Naive thymus-derived CD4-positive, alpha-beta T cell (primary cell): ENCODE results near the gene NCKAP1. TPM values are rescaled to one million over a fixed set of nuclear protein-coding genes. Genes with fewer than 3 reads are reported as not detected.

Experiments used
- ATAC-seq: fragments of 150-1000 bp; cut with Tn5 transposase; 2 replicates; pipeline ENCODE4 v1.10.0; 2021; ENCODE audit warnings: mild to moderate bottlenecking, moderate library complexity
- CTCF ChIA-PET: fragments of 350-600 bp; sonication (Branson Sonifier 250); formaldehyde crosslinking; loops from one replicate; lab custom pipeline; 2021; ENCODE audit warnings: antibody characterized with exemption; lab: Charles Lee
- POLR2A ChIA-PET: fragments of 350-600 bp; sonication (Branson Sonifier 250); formaldehyde crosslinking; loops from one replicate; lab custom pipeline; 2021; ENCODE audit warnings: antibody characterized with exemption, inconsistent platforms; lab: Charles Lee
- DNase-seq, 9 donors: peaks; one replicate each; pipeline versions ENCODE4 v3.0.0 to v3.0.0-alpha.2; 2020 to 2022; ENCODE audit warnings: mixed read lengths in 1 of 9
- H3K27ac ChIP-seq: one replicate; pipeline ENCODE4 v1.7.0; 2013; ENCODE audit warnings: mild to moderate bottlenecking, low read depth, low read length, moderate library complexity
- H3K27me3 ChIP-seq, 2 donors: one replicate each; pipeline ENCODE4 v1.7.0; 2013; ENCODE audit warnings: low read length in 2 of 2, mild to moderate bottlenecking in 2 of 2, moderate library complexity in 2 of 2; ENCODE audit not compliant: control insufficient read depth in 2 of 2, insufficient read depth in 2 of 2
- H3K36me3 ChIP-seq, 3 experiments: 1 replicate in 2 of 3; 2 replicates in 1 of 3; pipeline ENCODE4 v1.7.0; 2013; ENCODE audit warnings: low read length in 3 of 3, mild to moderate bottlenecking in 3 of 3, moderate library complexity in 1 of 3; ENCODE audit not compliant: insufficient read depth in 3 of 3, control insufficient read depth in 2 of 3
- H3K4me1 ChIP-seq, 2 donors: one replicate each; pipeline ENCODE4 v1.7.0; 2013; ENCODE audit warnings: low read length in 2 of 2, mild to moderate bottlenecking in 2 of 2, moderate library complexity in 1 of 2; ENCODE audit not compliant: control insufficient read depth in 2 of 2, insufficient read depth in 2 of 2
- H3K4me3 ChIP-seq: 2 replicates; pipeline ENCODE4 v1.7.0; 2013; ENCODE audit warnings: mild to moderate bottlenecking, low read length
- H3K9me3 ChIP-seq, 3 experiments: 1 replicate in 2 of 3; 2 replicates in 1 of 3; pipeline ENCODE4 v1.7.0; 2013; ENCODE audit warnings: low read length in 3 of 3; ENCODE audit not compliant: control insufficient read depth in 2 of 3
- H3K27ac Mint-ChIP-seq, 9 donors: one replicate each; pipeline ENCODE4 v1.8.0; 2020 to 2022; ENCODE audit warnings: mixed read lengths in 9 of 9, mild to moderate bottlenecking in 8 of 9, moderate library complexity in 5 of 9, inconsistent platforms in 2 of 9
- H3K27me3 Mint-ChIP-seq, 5 donors: one replicate each; pipeline ENCODE4 v1.8.0; 2021 to 2022; ENCODE audit warnings: mixed read lengths in 5 of 5, mild to moderate bottlenecking in 1 of 5
- H3K36me3 Mint-ChIP-seq, 5 donors: one replicate each; pipeline ENCODE4 v1.8.0; 2020 to 2022; ENCODE audit warnings: mixed read lengths in 5 of 5, mild to moderate bottlenecking in 3 of 5, inconsistent platforms in 1 of 5
- H3K4me1 Mint-ChIP-seq, 7 donors: one replicate each; pipeline ENCODE4 v1.8.0; 2020 to 2022; ENCODE audit warnings: mixed read lengths in 7 of 7, mild to moderate bottlenecking in 3 of 7, inconsistent platforms in 1 of 7
- H3K4me3 Mint-ChIP-seq, 10 donors: one replicate each; pipeline ENCODE4 v1.8.0; 2020 to 2022; ENCODE audit warnings: mild to moderate bottlenecking in 10 of 10, mixed read lengths in 10 of 10, moderate library complexity in 6 of 10, inconsistent platforms in 2 of 10
- H3K9me3 Mint-ChIP-seq, 11 donors: one replicate each; pipeline ENCODE4 v1.8.0; 2020 to 2022; ENCODE audit warnings: mixed read lengths in 11 of 11, mild to moderate bottlenecking in 4 of 11, inconsistent platforms in 1 of 11, moderate library complexity in 1 of 11
- intact Hi-C, 2 donors: fragments of 100-400 bp; cut with micrococcal nuclease; formaldehyde crosslinking; loops; one replicate each; pipeline ENCODE4 v1.15.1; 2023
- polyA plus RNA-seq, 2 donors: library from polyadenylated mRNA; unstranded; fragments of 300-500 nt; fragmentation: Illumina TruSeq; gene quantifications; one replicate each; pipeline ENCODE4 v1.2.3, GENCODE V29; 2021
- total RNA-seq, 6 experiments: library from RNA in 5 of 6; stranded (reverse) in 5 of 6; gene quantifications; 1 replicate in 5 of 6; 2 replicates in 1 of 6; pipeline ENCODE4 v1.2.3 and lab custom pipeline; 2021 to 2026

Gene NCKAP1
- total and polyA plus RNA-seq, 7 experiments from 2014 or later = 0.31 to 4.1 (median 2.6) TPM

GRCh38 chr2:182914852-182915251 lies 123.4 kb downstream of the NCKAP1 start:
- H3K27ac Mint-ChIP-seq = no peak overlapping the region
- peaks cover 0 to 5% (median 0%) of the 10 kb centered on the region in 5 donors for H3K36me3 Mint-ChIP-seq
- ATAC-seq = no peak

GRCh38 chr2:182913064-182913463 lies 125.2 kb downstream of the NCKAP1 start:
- no peak for ATAC-seq
- no peak overlapping the region for H3K4me3 ChIP-seq
- CTCF ChIA-PET = no interaction called here
- no peak for DNase-seq
- POLR2A ChIA-PET = no interaction called here
- H3K27ac Mint-ChIP-seq = no peak overlapping the region
- peaks cover 0 to 5% (median 0%) of the 10 kb centered on the region in 5 donors for H3K36me3 Mint-ChIP-seq
- no peaks in the 10 kb centered on the region for H3K9me3 Mint-ChIP-seq
- no peaks in the 10 kb centered on the region for H3K4me1 Mint-ChIP-seq
- no peaks in the 10 kb centered on the region for H3K27me3 ChIP-seq
- H3K9me3 ChIP-seq = no peaks in the 10 kb centered on the region
- no peaks in the 10 kb centered on the region for H3K36me3 ChIP-seq
- no peaks in the 10 kb centered on the region for H3K27me3 Mint-ChIP-seq
- no peak overlapping the region for H3K27ac ChIP-seq
- H3K4me3 Mint-ChIP-seq = no peak overlapping the region
- no peaks in the 10 kb centered on the region for H3K4me1 ChIP-seq
- intact Hi-C loops = no loop called here

More at GRCh38 chr2:182914852-182915251, 123.4 kb downstream of the NCKAP1 start:
- Histone ChIP-seq H3K4me1 (no peaks in the 10 kb centered on the region), H3K36me3 (no peaks in the 10 kb centered on the region), H3K9me3 (no peaks in the 10 kb centered on the region), H3K4me3 (no peak overlapping the region), H3K27ac (no peak overlapping the region), H3K27me3 (no peaks in the 10 kb centered on the region)
- Mint-ChIP-seq H3K9me3 (no peaks in the 10 kb centered on the region), H3K4me3 (no peak overlapping the region), H3K27me3 (no peaks in the 10 kb centered on the region), H3K4me1 (no peaks in the 10 kb centered on the region)
- no peak for DNase-seq
- CTCF ChIA-PET = no interaction called here
- POLR2A ChIA-PET = no interaction called here
- intact Hi-C loops = no loop called here

GRCh38 chr2:182912518-182912915 lies 125.7 kb downstream of the NCKAP1 start:
- Mint-ChIP-seq H3K4me3 (no peak overlapping the region), H3K27ac (no peak overlapping the region), H3K4me1 (no peaks in the 10 kb centered on the region), H3K27me3 (no peaks in the 10 kb centered on the region), H3K36me3 (peaks cover 0 to 5% (median 0%) of the 10 kb centered on the region in 5 donors), H3K9me3 (no peaks in the 10 kb centered on the region)
- ATAC-seq (no peak), DNase-seq (no peak)
- no peak overlapping the region for H3K4me3 ChIP-seq
- H3K9me3 ChIP-seq = no peaks in the 10 kb centered on the region
- H3K27me3 ChIP-seq = no peaks in the 10 kb centered on the region
- no peak overlapping the region for H3K27ac ChIP-seq
- no peaks in the 10 kb centered on the region for H3K4me1 ChIP-seq
- intact Hi-C loops = no loop called here
- H3K36me3 ChIP-seq = no peaks in the 10 kb centered on the region
- CTCF ChIA-PET = no interaction called here
- POLR2A ChIA-PET = no interaction called here

- Histone ChIP-seq H3K27me3 (no peaks in the 10 kb centered on the region), H3K4me1 (no peaks in the 10 kb centered on the region), H3K27ac (no peak overlapping the region), H3K4me3 (no peak overlapping the region), H3K36me3 (no peaks in the 10 kb centered on the region), H3K9me3 (no peaks in the 10 kb centered on the region)
- no peaks in the 10 kb centered on the region for H3K4me1 Mint-ChIP-seq
- POLR2A ChIA-PET = no interaction called here
- no peaks in the 10 kb centered on the region for H3K27me3 Mint-ChIP-seq
- CTCF ChIA-PET = no interaction called here
- H3K36me3 Mint-ChIP-seq = peaks cover 0 to 5% (median 0%) of the 10 kb centered on the region in 5 donors
- no peak overlapping the region for H3K4me3 Mint-ChIP-seq
- DNase-seq = no peak
- no peak overlapping the region for H3K27ac Mint-ChIP-seq
- intact Hi-C loops = no loop called here
- no peaks in the 10 kb centered on the region for H3K9me3 Mint-ChIP-seq
- no peak for ATAC-seq
Observed at GRCh38 chr2:182911813-182912517, 126.3 kb downstream of the NCKAP1 start.

GRCh38 chr2:182910965-182911364 lies 127.3 kb downstream of the NCKAP1 start:
- ChIA-PET POLR2A (no interaction called here), CTCF (no interaction called here)
- Histone ChIP-seq H3K27me3 (no peaks in the 10 kb centered on the region), H3K9me3 (no peaks in the 10 kb centered on the region), H3K4me1 (no peaks in the 10 kb centered on the region), H3K4me3 (no peak overlapping the region), H3K36me3 (no peaks in the 10 kb centered on the region), H3K27ac (no peak overlapping the region)
- ATAC-seq (no peak), DNase-seq (no peak)
- Mint-ChIP-seq H3K27ac (no peak overlapping the region), H3K4me1 (no peaks in the 10 kb centered on the region), H3K36me3 (peaks cover 0 to 5% (median 0%) of the 10 kb centered on the region in 5 donors), H3K4me3 (no peak overlapping the region), H3K27me3 (no peaks in the 10 kb centered on the region), H3K9me3 (no peaks in the 10 kb centered on the region)
- intact Hi-C loops = no loop called here

- no peak overlapping the region for H3K27ac ChIP-seq
- H3K27me3 ChIP-seq = no peaks in the 10 kb centered on the region
- ATAC-seq = no peak
- no peaks in the 10 kb centered on the region for H3K4me1 Mint-ChIP-seq
- H3K27me3 Mint-ChIP-seq = no peaks in the 10 kb centered on the region
- H3K4me3 Mint-ChIP-seq = no peak overlapping the region
- H3K4me3 ChIP-seq = no peak overlapping the region
- intact Hi-C loops = loop anchor here in 1 of 2 donors (5.0 kb wide), 1 partner anchor 1215 kb away; no protein-coding TSS in a partner anchor
- peaks cover 0 to 3% (median 0%) of the 10 kb centered on the region in 5 donors for H3K36me3 Mint-ChIP-seq
- ChIA-PET POLR2A (interaction anchor here (0.6 to 0.7 kb wide), 2 partner anchors 17 to 1209 kb away, joined by 3 read pairs; no protein-coding TSS in a partner anchor), CTCF (no interaction called here)
- no peaks in the 10 kb centered on the region for H3K4me1 ChIP-seq
- no peaks in the 10 kb centered on the region for H3K9me3 ChIP-seq
- no peaks in the 10 kb centered on the region for H3K36me3 ChIP-seq
- H3K27ac Mint-ChIP-seq = peak overlapping the region in 1 of 9 donors; percentile 21
- H3K9me3 Mint-ChIP-seq = peaks cover 0 to 1% (median 0%) of the 10 kb centered on the region in 11 donors
- no peak for DNase-seq
Observed at GRCh38 chr2:182907081-182907830, 131.0 kb downstream of the NCKAP1 start.
